PC-3 (cell line): Measurements from ENCODE around the gene CCDC92B.

Source experiments
- EZH2 ChIP-seq: fragments of 300-600 bp; sonication (generic); IDR thresholded peaks from one replicate; pipeline ENCODE4 v1.6.1; 2017; ENCODE audit warnings: antibody characterized with exemption, mild to moderate bottlenecking, low read length; ENCODE audit not compliant: unreplicated experiment
- TF ChIP-seq, protein P1 (sequence below): fragments of 300-600 bp; sonication (generic); conservative IDR thresholded peaks from 2 replicates; pipeline ENCODE4 v1.5.1; 2017; ENCODE audit warnings: antibody characterized with exemption, low read depth, mild to moderate bottlenecking, low read length

GRCh38 chr17:2751491-2751890 lies 2.0 kb upstream of the CCDC92B start:
- TF ChIP-seq, protein P1, sequence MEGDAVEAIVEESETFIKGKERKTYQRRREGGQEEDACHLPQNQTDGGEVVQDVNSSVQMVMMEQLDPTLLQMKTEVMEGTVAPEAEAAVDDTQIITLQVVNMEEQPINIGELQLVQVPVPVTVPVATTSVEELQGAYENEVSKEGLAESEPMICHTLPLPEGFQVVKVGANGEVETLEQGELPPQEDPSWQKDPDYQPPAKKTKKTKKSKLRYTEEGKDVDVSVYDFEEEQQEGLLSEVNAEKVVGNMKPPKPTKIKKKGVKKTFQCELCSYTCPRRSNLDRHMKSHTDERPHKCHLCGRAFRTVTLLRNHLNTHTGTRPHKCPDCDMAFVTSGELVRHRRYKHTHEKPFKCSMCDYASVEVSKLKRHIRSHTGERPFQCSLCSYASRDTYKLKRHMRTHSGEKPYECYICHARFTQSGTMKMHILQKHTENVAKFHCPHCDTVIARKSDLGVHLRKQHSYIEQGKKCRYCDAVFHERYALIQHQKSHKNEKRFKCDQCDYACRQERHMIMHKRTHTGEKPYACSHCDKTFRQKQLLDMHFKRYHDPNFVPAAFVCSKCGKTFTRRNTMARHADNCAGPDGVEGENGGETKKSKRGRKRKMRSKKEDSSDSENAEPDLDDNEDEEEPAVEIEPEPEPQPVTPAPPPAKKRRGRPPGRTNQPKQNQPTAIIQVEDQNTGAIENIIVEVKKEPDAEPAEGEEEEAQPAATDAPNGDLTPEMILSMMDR: 0 out of 2 replicates have a peak, but pooled peaks have one; percentile 12
- no peak for TF ChIP-seq EZH2
